IPS-15b (cell line): Measurements from ENCODE around the gene C12orf75.
"Not testable (repeated sequence)": the region's sequence is repeated elsewhere in the genome, so short reads cannot be mapped to it uniquely, and the experiment has no call there.

Source experiments
- H3K27me3 ChIP-seq: one replicate; pipeline ENCODE4 v1.6.1; 2013; ENCODE audit warnings: low read length; ENCODE audit not compliant: control insufficient read depth, insufficient read depth
- H3K36me3 ChIP-seq: one replicate; pipeline ENCODE4 v1.6.1; 2013; ENCODE audit warnings: low read length; ENCODE audit not compliant: control insufficient read depth, insufficient read depth
- H3K4me1 ChIP-seq: one replicate; pipeline ENCODE4 v1.6.1; 2013; ENCODE audit warnings: mild to moderate bottlenecking, low read length; ENCODE audit not compliant: control insufficient read depth, insufficient read depth
- H3K4me3 ChIP-seq: one replicate; pipeline ENCODE4 v1.5.1; 2013; ENCODE audit warnings: low read depth, low read length
- H3K9ac ChIP-seq: one replicate; pipeline ENCODE4 v1.6.1; 2013; ENCODE audit warnings: low read depth, mild to moderate bottlenecking, low read length
- H3K9me3 ChIP-seq: one replicate; pipeline ENCODE4 v1.6.1; 2013; ENCODE audit warnings: mild to moderate bottlenecking, low read length; ENCODE audit not compliant: control insufficient read depth, insufficient read depth

C12orf75 gene

GRCh38 chr12:105329926-105330282 is 587 bp upstream of the C12orf75 start:
- Histone ChIP-seq H3K4me3 (peak overlapping the region; percentile 51), H3K9ac (no peak overlapping the region), H3K4me1 (peaks cover 24% of the 10 kb centered on the region), H3K9me3 (no peaks in the 10 kb centered on the region), H3K36me3 (no peaks in the 10 kb centered on the region), H3K27me3 (peaks cover 25% of the 10 kb centered on the region)

GRCh38 chr12:105330931-105331804 is 677 bp downstream of the C12orf75 start:
- no peaks in the 10 kb centered on the region for H3K9me3 ChIP-seq
- no peak overlapping the region for H3K9ac ChIP-seq
- no peaks in the 10 kb centered on the region for H3K36me3 ChIP-seq
- peaks cover 25% of the 10 kb centered on the region for H3K27me3 ChIP-seq
- peaks cover 29% of the 10 kb centered on the region for H3K4me1 ChIP-seq
- peak overlapping the region; percentile 57 for H3K4me3 ChIP-seq

- peaks cover 25% of the 10 kb centered on the region for H3K27me3 ChIP-seq
- peaks cover 29% of the 10 kb centered on the region for H3K4me1 ChIP-seq
- H3K36me3 ChIP-seq: no peaks in the 10 kb centered on the region
- no peaks in the 10 kb centered on the region for H3K9me3 ChIP-seq
- H3K4me3 ChIP-seq: peak overlapping the region; percentile 57
- H3K9ac ChIP-seq: no peak overlapping the region
These were observed 1.3 kb downstream of the C12orf75 start for GRCh38 chr12:105331805-105332251.

- H3K9me3 ChIP-seq, H3K36me3 ChIP-seq, H3K9ac ChIP-seq: not testable (repeated sequence)
- Histone ChIP-seq H3K4me1 (peaks cover 29% of the 10 kb centered on the region), H3K4me3 (peak overlapping the region; percentile 15), H3K27me3 (peaks cover 25% of the 10 kb centered on the region)
These were observed 1.8 kb downstream of the C12orf75 start for GRCh38 chr12:105332286-105332685.

GRCh38 chr12:105332925-105333324 is 2.4 kb downstream of the C12orf75 start:
- Histone ChIP-seq H3K36me3 (no peaks in the 10 kb centered on the region), H3K27me3 (peaks cover 25% of the 10 kb centered on the region), H3K4me1 (peaks cover 29% of the 10 kb centered on the region), H3K9ac (no peak overlapping the region), H3K4me3 (no peak overlapping the region), H3K9me3 (no peaks in the 10 kb centered on the region)

- no peak overlapping the region for H3K9ac ChIP-seq
These were observed 3.5 kb downstream of the C12orf75 start for GRCh38 chr12:105334001-105334400.

GRCh38 chr12:105334582-105334981 is 4.1 kb downstream of the C12orf75 start:
- Histone ChIP-seq H3K9ac (no peak overlapping the region), H3K27me3 (peaks cover 11% of the 10 kb centered on the region), H3K9me3 (no peaks in the 10 kb centered on the region), H3K36me3 (no peaks in the 10 kb centered on the region), H3K4me1 (peaks cover 29% of the 10 kb centered on the region), H3K4me3 (no peak overlapping the region)

More at GRCh38 chr12:105334001-105334400, 3.5 kb downstream of the C12orf75 start:
- Histone ChIP-seq H3K27me3 (peaks cover 17% of the 10 kb centered on the region), H3K9me3 (no peaks in the 10 kb centered on the region), H3K36me3 (no peaks in the 10 kb centered on the region), H3K4me1 (peaks cover 29% of the 10 kb centered on the region), H3K4me3 (no peak overlapping the region)

- Histone ChIP-seq H3K4me1 (peaks cover 29% of the 10 kb centered on the region), H3K4me3 (no peak overlapping the region), H3K9ac (no peak overlapping the region)
These were observed 5.4 kb downstream of the C12orf75 start for GRCh38 chr12:105335856-105336255.

GRCh38 chr12:105336411-105336810 is 5.9 kb downstream of the C12orf75 start:
- peaks cover 2% of the 10 kb centered on the region for H3K9me3 ChIP-seq
- no peaks in the 10 kb centered on the region for H3K36me3 ChIP-seq
- H3K4me3 ChIP-seq: no peak overlapping the region
- peaks cover 29% of the 10 kb centered on the region for H3K4me1 ChIP-seq
- peaks cover 3% of the 10 kb centered on the region for H3K27me3 ChIP-seq
- H3K9ac ChIP-seq: no peak overlapping the region

More at GRCh38 chr12:105335856-105336255, 5.4 kb downstream of the C12orf75 start:
- H3K27me3 ChIP-seq: peaks cover 6% of the 10 kb centered on the region
- H3K9me3 ChIP-seq: no peaks in the 10 kb centered on the region
- no peaks in the 10 kb centered on the region for H3K36me3 ChIP-seq

GRCh38 chr12:105337391-105337790 is 6.9 kb downstream of the C12orf75 start:
- no peak overlapping the region for H3K9ac ChIP-seq
- peaks cover 4% of the 10 kb centered on the region for H3K9me3 ChIP-seq
- no peaks in the 10 kb centered on the region for H3K36me3 ChIP-seq
- H3K4me1 ChIP-seq: peaks cover 23% of the 10 kb centered on the region
- H3K4me3 ChIP-seq: no peak overlapping the region
- H3K27me3 ChIP-seq: peaks cover 3% of the 10 kb centered on the region

GRCh38 chr12:105338966-105339365 is 8.5 kb downstream of the C12orf75 start:
- peaks cover 24% of the 10 kb centered on the region for H3K4me1 ChIP-seq
- peaks cover 4% of the 10 kb centered on the region for H3K9me3 ChIP-seq
- H3K36me3 ChIP-seq: no peaks in the 10 kb centered on the region
- H3K27me3 ChIP-seq: no peaks in the 10 kb centered on the region
- no peak overlapping the region for H3K9ac ChIP-seq
- no peak overlapping the region for H3K4me3 ChIP-seq

GRCh38 chr12:105341010-105341409 is 10.5 kb downstream of the C12orf75 start:
- no peaks in the 10 kb centered on the region for H3K27me3 ChIP-seq
- peaks cover 4% of the 10 kb centered on the region for H3K9me3 ChIP-seq
- H3K4me3 ChIP-seq: no peak overlapping the region
- no peak overlapping the region for H3K9ac ChIP-seq
- H3K36me3 ChIP-seq: no peaks in the 10 kb centered on the region
- H3K4me1 ChIP-seq: peaks cover 15% of the 10 kb centered on the region
